DND-41 (cell line): ENCODE measurements around the gene ZNF281.

Experiments
- ATAC-seq: fragments of 200-7000 bp; cut with Tn5 transposase; 3 replicates; pipeline ENCODE4 v1.9.1; 2021; ENCODE audit warnings: low read depth; ENCODE audit not compliant: insufficient read depth
- DNase-seq: peaks from one replicate; pipeline ENCODE4 v3.0.0-alpha.2; 2020
- H2AFZ ChIP-seq: 2 replicates; pipeline ENCODE4 v1.6.0; 2012; ENCODE audit warnings: low read depth, low read length
- H3K27ac ChIP-seq: 2 replicates; pipeline ENCODE4 v1.5.1; 2012; ENCODE audit warnings: low read length, inconsistent platforms
- H3K27me3 ChIP-seq: fragments of 200-600 bp; sonication (generic); 2 replicates; pipeline ENCODE4 v1.6.0; 2012; ENCODE audit warnings: low read length, mild to moderate bottlenecking, inconsistent platforms; ENCODE audit not compliant: insufficient read depth, poor library complexity
- H3K36me3 ChIP-seq: 2 replicates; pipeline ENCODE4 v1.5.1; 2012; ENCODE audit warnings: low read length, inconsistent platforms; ENCODE audit not compliant: insufficient read depth
- H3K4me1 ChIP-seq: 2 replicates; pipeline ENCODE4 v1.5.1; 2012; ENCODE audit warnings: mild to moderate bottlenecking, low read length; ENCODE audit not compliant: insufficient read depth
- H3K4me2 ChIP-seq: 2 replicates; pipeline ENCODE4 v1.6.0; 2012; ENCODE audit warnings: mild to moderate bottlenecking, moderate library complexity, low read length, inconsistent platforms; ENCODE audit not compliant: insufficient read depth
- H3K4me3 ChIP-seq, 2 experiments: fragments of 200-600 bp in 1 of 2; shearing (Covaris generic) in 1 of 2; 2 replicates each; pipeline ENCODE4 v1.5.1; 2012 to 2016; ENCODE audit warnings: inconsistent platforms in 2 of 2, low read length in 2 of 2, mild to moderate bottlenecking in 2 of 2, low read depth in 1 of 2, moderate library complexity in 1 of 2
- H3K79me2 ChIP-seq: 2 replicates; pipeline ENCODE4 v1.6.0; 2012; ENCODE audit warnings: low read length, inconsistent platforms; ENCODE audit not compliant: insufficient read depth
- H3K9ac ChIP-seq: 2 replicates; pipeline ENCODE4 v1.6.0; 2012; ENCODE audit warnings: low read depth, mild to moderate bottlenecking, inconsistent platforms, low read length, moderate library complexity
- H3K9me3 ChIP-seq: 2 replicates; pipeline ENCODE4 v1.5.1; 2012; ENCODE audit warnings: low read length, moderate library complexity, mild to moderate bottlenecking, inconsistent platforms; ENCODE audit not compliant: insufficient read depth, severe bottlenecking
- H4K20me1 ChIP-seq: 2 replicates; pipeline ENCODE4 v1.6.0; 2012; ENCODE audit warnings: low read length; ENCODE audit not compliant: insufficient read depth
- CTCF ChIP-seq: IDR thresholded peaks from 2 replicates; pipeline ENCODE4 v1.5.1; 2012; ENCODE audit warnings: borderline replicate concordance, low read length, moderate library complexity, mild to moderate bottlenecking; ENCODE audit not compliant: poor library complexity, severe bottlenecking; ENCODE audit errors: extremely low read depth
- EZH2 ChIP-seq: IDR thresholded peaks from 3 replicates; pipeline ENCODE4 v1.6.1; 2012; ENCODE audit warnings: borderline replicate concordance, low read depth, mild to moderate bottlenecking, moderate library complexity, low read length, inconsistent platforms; ENCODE audit not compliant: severe bottlenecking

The ZNF281 gene

GRCh38 chr1:200365897-200366426 lies 43.9 kb downstream of the ZNF281 start:
- H3K4me2 ChIP-seq, result no peak overlapping the region
- TF ChIP-seq CTCF (no peak), EZH2 (no peak)
- no peak for ATAC-seq
- H3K9me3 ChIP-seq, result no peaks in the 10 kb centered on the region
- no peak overlapping the region for H3K9ac ChIP-seq
- no peak overlapping the region for H3K27ac ChIP-seq
- DNase-seq, result no peak
- no peaks in the 10 kb centered on the region for H3K4me1 ChIP-seq
- no peak overlapping the region for H2AFZ ChIP-seq
- H3K79me2 ChIP-seq, result no peaks in the 10 kb centered on the region
- H3K27me3 ChIP-seq, result no peaks in the 10 kb centered on the region
- H3K36me3 ChIP-seq, result no peaks in the 10 kb centered on the region
- no peak overlapping the region for H3K4me3 ChIP-seq
- H4K20me1 ChIP-seq, result no peaks in the 10 kb centered on the region

- ATAC-seq, result no peak
- Histone ChIP-seq H3K4me2 (no peak overlapping the region), H3K27ac (no peak overlapping the region), H4K20me1 (no peaks in the 10 kb centered on the region), H3K9me3 (no peaks in the 10 kb centered on the region), H3K4me3 (no peak overlapping the region), H3K4me1 (no peaks in the 10 kb centered on the region), H3K79me2 (no peaks in the 10 kb centered on the region), H3K9ac (no peak overlapping the region), H3K27me3 (no peaks in the 10 kb centered on the region), H3K36me3 (no peaks in the 10 kb centered on the region), H2AFZ (no peak overlapping the region)
- no peak for DNase-seq
- TF ChIP-seq CTCF (no peak), EZH2 (no peak)
These were observed 45.0 kb downstream of the ZNF281 start for GRCh38 chr1:200364831-200365230.

GRCh38 chr1:200364091-200364759 lies 45.6 kb downstream of the ZNF281 start:
- H3K9ac ChIP-seq, result no peak overlapping the region
- H3K9me3 ChIP-seq, result no peaks in the 10 kb centered on the region
- no peaks in the 10 kb centered on the region for H3K4me1 ChIP-seq
- H3K4me3 ChIP-seq, result no peak overlapping the region
- H3K27ac ChIP-seq, result no peak overlapping the region
- no peak overlapping the region for H2AFZ ChIP-seq
- no peaks in the 10 kb centered on the region for H3K27me3 ChIP-seq
- TF ChIP-seq EZH2 (no peak), CTCF (no peak)
- H3K79me2 ChIP-seq, result no peaks in the 10 kb centered on the region
- H3K36me3 ChIP-seq, result no peaks in the 10 kb centered on the region
- no peaks in the 10 kb centered on the region for H4K20me1 ChIP-seq
- no peak for DNase-seq
- H3K4me2 ChIP-seq, result no peak overlapping the region
- no peak for ATAC-seq
